ENCODE data around the gene SLC35F6.

The SLC35F6 gene

DNA sequence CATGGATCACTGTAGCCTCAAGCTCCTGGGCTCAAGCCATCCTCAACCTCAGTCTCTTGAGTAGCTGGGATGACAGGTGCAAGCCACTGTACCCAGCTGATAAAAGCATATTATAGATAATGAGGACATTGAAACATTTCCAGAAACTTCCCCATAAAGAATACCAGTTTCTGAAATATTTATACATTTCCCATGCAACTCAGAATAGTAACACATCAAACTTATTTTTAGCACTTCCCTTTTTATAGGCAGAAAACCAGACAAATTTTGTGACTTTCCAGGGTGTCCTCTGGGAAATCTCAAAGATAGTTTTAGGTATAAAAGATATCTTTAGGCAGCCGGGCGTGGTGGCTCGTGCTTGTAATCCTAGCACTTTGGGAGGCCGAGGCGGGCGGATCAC is 58.8 kb downstream of the SLC35F6 start:
- TF ChIP-seq, protein P1, sequence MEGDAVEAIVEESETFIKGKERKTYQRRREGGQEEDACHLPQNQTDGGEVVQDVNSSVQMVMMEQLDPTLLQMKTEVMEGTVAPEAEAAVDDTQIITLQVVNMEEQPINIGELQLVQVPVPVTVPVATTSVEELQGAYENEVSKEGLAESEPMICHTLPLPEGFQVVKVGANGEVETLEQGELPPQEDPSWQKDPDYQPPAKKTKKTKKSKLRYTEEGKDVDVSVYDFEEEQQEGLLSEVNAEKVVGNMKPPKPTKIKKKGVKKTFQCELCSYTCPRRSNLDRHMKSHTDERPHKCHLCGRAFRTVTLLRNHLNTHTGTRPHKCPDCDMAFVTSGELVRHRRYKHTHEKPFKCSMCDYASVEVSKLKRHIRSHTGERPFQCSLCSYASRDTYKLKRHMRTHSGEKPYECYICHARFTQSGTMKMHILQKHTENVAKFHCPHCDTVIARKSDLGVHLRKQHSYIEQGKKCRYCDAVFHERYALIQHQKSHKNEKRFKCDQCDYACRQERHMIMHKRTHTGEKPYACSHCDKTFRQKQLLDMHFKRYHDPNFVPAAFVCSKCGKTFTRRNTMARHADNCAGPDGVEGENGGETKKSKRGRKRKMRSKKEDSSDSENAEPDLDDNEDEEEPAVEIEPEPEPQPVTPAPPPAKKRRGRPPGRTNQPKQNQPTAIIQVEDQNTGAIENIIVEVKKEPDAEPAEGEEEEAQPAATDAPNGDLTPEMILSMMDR (IDR thresholded peaks at IDR 0.05; ENCODE audit: low read length, missing control alignments) = no peak
- no peak for DNase-seq (ENCODE audit: low read depth)
- H3K4me3 ChIP-seq (replicated peaks; ENCODE audit: low read depth, low read length) = no peak overlapping the region
